SK-N-SH treated with all-trans-retinoic acid at 6 μM for 48 hours (cell line): ENCODE data around the gene GALC.

Source experiments
- CSRNP3 ChIP-seq: fragments of 250-450 bp; sonication (Bioruptor Pico); IDR thresholded peaks from 2 replicates; pipeline ENCODE4 v1.5.1; 2021; ENCODE audit warnings: mild to moderate bottlenecking, moderate library complexity
- ESRRG ChIP-seq: fragments of 250-450 bp; sonication (Bioruptor Pico); IDR thresholded peaks from 2 replicates; pipeline ENCODE4 v1.6.1; 2021; ENCODE audit warnings: mild to moderate bottlenecking
- GLIS3 ChIP-seq: fragments of 250-450 bp; sonication (Bioruptor Pico); IDR thresholded peaks from 2 replicates; pipeline ENCODE4 v1.5.0; 2020; ENCODE audit warnings: mild to moderate bottlenecking, moderate library complexity
- ISL1 ChIP-seq: fragments of 250-450 bp; sonication (Bioruptor Pico); IDR thresholded peaks from 2 replicates; pipeline ENCODE4 v2.1.2; 2022; ENCODE audit warnings: mild to moderate bottlenecking, moderate library complexity
- OSR1 ChIP-seq: fragments of 250-450 bp; sonication (Bioruptor Pico); IDR thresholded peaks from 2 replicates; pipeline ENCODE4 v1.8.0; 2022; ENCODE audit warnings: moderate library complexity, mild to moderate bottlenecking, inconsistent platforms
- POU6F1 ChIP-seq: fragments of 250-450 bp; sonication (Bioruptor Pico); IDR thresholded peaks from 2 replicates; pipeline ENCODE4 v1.8.0; 2021; ENCODE audit warnings: low read depth, mild to moderate bottlenecking, moderate library complexity, borderline replicate concordance
- PPARA ChIP-seq: fragments of 250-450 bp; sonication (Bioruptor Pico); IDR thresholded peaks from 2 replicates; pipeline ENCODE4 v1.5.0; 2020; ENCODE audit warnings: mild to moderate bottlenecking, borderline replicate concordance
- TSHZ2 ChIP-seq: fragments of 250-450 bp; sonication (Bioruptor Pico); IDR thresholded peaks from 2 replicates; pipeline ENCODE4 v1.5.0; 2020; ENCODE audit warnings: mild to moderate bottlenecking, moderate library complexity
- ZNF565 ChIP-seq: fragments of 450-650 bp; formaldehyde crosslinking; conservative IDR thresholded peaks from 2 replicates; pipeline ENCODE4 v1.5.0; 2020; ENCODE audit warnings: low read depth, mild to moderate bottlenecking, moderate library complexity

Gene GALC

GRCh38 chr14:87883750-87884149, 109.2 kb downstream of the GALC start (continued):
- no peak for TF ChIP-seq CSRNP3 (CRISPR knock-in tag)
- no peak for TF ChIP-seq GLIS3 (CRISPR knock-in tag)
- no peak for TF ChIP-seq ESRRG (CRISPR knock-in tag)
- TF ChIP-seq TSHZ2 (CRISPR knock-in tag), result no peak
- no peak for TF ChIP-seq OSR1
- TF ChIP-seq POU6F1 (CRISPR knock-in tag), result no peak
- no peak for TF ChIP-seq ISL1 (CRISPR knock-in tag)
- TF ChIP-seq PPARA (CRISPR knock-in tag), result no peak
- no peak for TF ChIP-seq ZNF565 (CRISPR knock-in tag)
